Heart left ventricle (tissue), 13 donors: ENCODE data around the gene SPNS2.

Source experiments
- POLR2A ChIP-seq, 2 donors: fragments of 450-650 bp; IDR thresholded peaks; one replicate each; pipeline ENCODE4 v1.6.1; 2017; ENCODE audit warnings: antibody characterized with exemption in 2 of 2, mild to moderate bottlenecking in 2 of 2, moderate library complexity in 2 of 2
- TF ChIP-seq, protein P1 (sequence below), 12 donors: fragments of 200-600 bp; sonication (generic) in 4 of 12; IDR thresholded peaks; one replicate each; pipeline versions ENCODE4 v1.5.0 to v1.8.0; 2018 to 2022; ENCODE audit warnings: antibody characterized with exemption in 12 of 12, mild to moderate bottlenecking in 5 of 12
- donor health status: ischemic (EF 13 %, LVEDD 7.1; RV severe dilation, severe dysfunction).
- donor health status: DM: no; HTN: yes; CAD: no.
- donor health status: DM: no; HTN: no; CAD: no.
- donor health status: ischemic (EF 25% LVEDD 6.9; RV normal size, moderate dysfunction).
- donor health status: ischemic (EF 25% LVEDD 5.7; RV mildly dilated, moderate dysfunction).
- donor health status: ischemic (EF 35%, LVEDD 5.7; RV mildly dilated, moderate dysfunction).
- donor health status: nonischemic (EF 11% LVEDD 7.7; RV severe dilation, severe dysfunction).
- donor health status: DM: yes; HTN: yes; CAD: no.
- donor health status: PGD.
- donor health status: ischemic (EF 29% LVEDD 5.4; RV normal size, mild dysfunction).
- donor health status: nonischemic (EF 23%, LVEDD 6.1; RV moderate dilation, normal function).

DNA sequence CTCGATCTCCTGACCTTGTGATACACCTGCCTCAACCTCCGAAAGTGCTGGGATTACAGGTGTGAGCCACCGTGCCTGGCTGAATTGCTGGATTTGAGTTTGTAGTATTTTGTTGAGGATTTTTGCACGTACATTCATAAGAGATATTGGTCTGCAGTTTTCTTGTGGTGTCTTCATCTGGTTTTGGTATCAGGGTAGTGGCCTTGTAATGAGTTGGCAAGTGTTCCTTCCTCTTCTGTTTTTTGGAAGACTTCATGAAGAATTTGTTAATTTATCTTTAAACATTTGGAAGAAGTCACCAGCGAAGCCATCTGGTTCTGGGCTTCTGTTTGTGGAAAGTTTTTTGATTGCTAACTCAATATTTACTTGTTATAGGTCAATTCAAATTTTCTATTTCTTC is 38.0 kb upstream of the SPNS2 start:
- TF ChIP-seq, protein P1, sequence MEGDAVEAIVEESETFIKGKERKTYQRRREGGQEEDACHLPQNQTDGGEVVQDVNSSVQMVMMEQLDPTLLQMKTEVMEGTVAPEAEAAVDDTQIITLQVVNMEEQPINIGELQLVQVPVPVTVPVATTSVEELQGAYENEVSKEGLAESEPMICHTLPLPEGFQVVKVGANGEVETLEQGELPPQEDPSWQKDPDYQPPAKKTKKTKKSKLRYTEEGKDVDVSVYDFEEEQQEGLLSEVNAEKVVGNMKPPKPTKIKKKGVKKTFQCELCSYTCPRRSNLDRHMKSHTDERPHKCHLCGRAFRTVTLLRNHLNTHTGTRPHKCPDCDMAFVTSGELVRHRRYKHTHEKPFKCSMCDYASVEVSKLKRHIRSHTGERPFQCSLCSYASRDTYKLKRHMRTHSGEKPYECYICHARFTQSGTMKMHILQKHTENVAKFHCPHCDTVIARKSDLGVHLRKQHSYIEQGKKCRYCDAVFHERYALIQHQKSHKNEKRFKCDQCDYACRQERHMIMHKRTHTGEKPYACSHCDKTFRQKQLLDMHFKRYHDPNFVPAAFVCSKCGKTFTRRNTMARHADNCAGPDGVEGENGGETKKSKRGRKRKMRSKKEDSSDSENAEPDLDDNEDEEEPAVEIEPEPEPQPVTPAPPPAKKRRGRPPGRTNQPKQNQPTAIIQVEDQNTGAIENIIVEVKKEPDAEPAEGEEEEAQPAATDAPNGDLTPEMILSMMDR (IDR thresholded peaks at IDR 0.05), result no peak
- TF ChIP-seq POLR2A (IDR thresholded peaks at IDR 0.05), result no peak
